ENCODE results near the gene LBX1.
A peak's percentile ranks its signal among the peaks of the same experiment; 100 is the strongest.

The LBX1 gene

GRCh38 chr10:101250136-101250535 is 20.9 kb upstream of the LBX1 start:
- no peak overlapping the region for H4K8ac ChIP-seq (ENCODE audit: low read length)
- no peak overlapping the region for H3K4me2 ChIP-seq (ENCODE audit: low read length, poor library complexity, severe bottlenecking)
- H3K9me3 ChIP-seq (ENCODE audit: control insufficient read depth, low read length), result no peaks in the 10 kb centered on the region
- no peaks in the 10 kb centered on the region for H3K79me1 ChIP-seq (replicated peaks; ENCODE audit: low read length, poor library complexity, severe bottlenecking)
- H3K4ac ChIP-seq (ENCODE audit: low read depth in 1 of 2, low read length in 2 of 2), result no peak overlapping the region
- H2BK15ac ChIP-seq (ENCODE audit: low read depth, poor library complexity, severe bottlenecking), result no peak overlapping the region
- H2BK5ac ChIP-seq (ENCODE audit: low read depth, low read length, poor library complexity, severe bottlenecking), result no peak overlapping the region
- peaks cover 73 to 83% of the 10 kb centered on the region in 2 experiments for H3K27me3 ChIP-seq (ENCODE audit: control insufficient read depth in 1 of 2, insufficient read depth in 1 of 2, low read length in 2 of 2)
- no peaks in the 10 kb centered on the region for H3K36me3 ChIP-seq (ENCODE audit: control insufficient read depth in 1 of 2, insufficient read depth in 2 of 2, low read depth in 1 of 2, low read length in 2 of 2)
- H2AK5ac ChIP-seq (ENCODE audit: low read length, severe bottlenecking), result no peak overlapping the region
- H2BK12ac ChIP-seq (ENCODE audit: low read length in 2 of 2), result no peak overlapping the region
- H3K4me1 ChIP-seq (ENCODE audit: control insufficient read depth, insufficient read depth, low read depth, low read length), result no peaks in the 10 kb centered on the region
- no peak overlapping the region for H3K14ac ChIP-seq (ENCODE audit: low read length in 2 of 2)
- no peak overlapping the region for H3K27ac ChIP-seq (ENCODE audit: low read length, poor library complexity, severe bottlenecking)
- H3K18ac ChIP-seq (ENCODE audit: low read depth in 1 of 2, low read length in 2 of 2), result no peak overlapping the region
- no peak for DNase-seq
- H3K9ac ChIP-seq (ENCODE audit: low read length), result no peak overlapping the region
- H2BK120ac ChIP-seq (ENCODE audit: low read depth, low read length), result no peak overlapping the region
- no peak overlapping the region for H3K23ac ChIP-seq (ENCODE audit: low read length in 2 of 2)
- WGBS, result 94% methylated on average over 7 of the region's 7 CpGs
- H4K91ac ChIP-seq (ENCODE audit: low read length), result no peak overlapping the region
- no peak overlapping the region for H3K4me3 ChIP-seq (ENCODE audit: insufficient read depth in 1 of 2, low read depth in 1 of 2, low read length in 2 of 2)
- no peak overlapping the region for H2AFZ ChIP-seq (ENCODE audit: low read depth, low read length)

- H2BK12ac ChIP-seq (ENCODE audit: low read length in 2 of 2), result no peak overlapping the region
- H2BK15ac ChIP-seq (ENCODE audit: low read depth, poor library complexity, severe bottlenecking), result no peak overlapping the region
- H3K27me3 ChIP-seq (ENCODE audit: control insufficient read depth in 1 of 2, insufficient read depth in 1 of 2, low read length in 2 of 2), result peaks cover 70 to 73% of the 10 kb centered on the region in 2 experiments
- no peak overlapping the region for H4K8ac ChIP-seq (ENCODE audit: low read length)
- no peak overlapping the region for H3K9ac ChIP-seq (ENCODE audit: low read length)
- no peaks in the 10 kb centered on the region for H3K4me1 ChIP-seq (ENCODE audit: control insufficient read depth, insufficient read depth, low read depth, low read length)
- no peak overlapping the region for H3K27ac ChIP-seq (ENCODE audit: low read length, poor library complexity, severe bottlenecking)
- no peak overlapping the region for H4K91ac ChIP-seq (ENCODE audit: low read length)
- H3K9me3 ChIP-seq (ENCODE audit: control insufficient read depth, low read length), result no peaks in the 10 kb centered on the region
- H3K36me3 ChIP-seq (ENCODE audit: control insufficient read depth in 1 of 2, insufficient read depth in 2 of 2, low read depth in 1 of 2, low read length in 2 of 2), result no peaks in the 10 kb centered on the region
- no peak overlapping the region for H2BK120ac ChIP-seq (ENCODE audit: low read depth, low read length)
- no peak overlapping the region for H2AK5ac ChIP-seq (ENCODE audit: low read length, severe bottlenecking)
- H3K4ac ChIP-seq (ENCODE audit: low read depth in 1 of 2, low read length in 2 of 2), result no peak overlapping the region
- no peak overlapping the region for H3K4me3 ChIP-seq (ENCODE audit: insufficient read depth in 1 of 2, low read depth in 1 of 2, low read length in 2 of 2)
- no peak overlapping the region for H2BK5ac ChIP-seq (ENCODE audit: low read depth, low read length, poor library complexity, severe bottlenecking)
- H3K79me1 ChIP-seq (replicated peaks; ENCODE audit: low read length, poor library complexity, severe bottlenecking), result no peaks in the 10 kb centered on the region
- no peak overlapping the region for H2AFZ ChIP-seq (ENCODE audit: low read depth, low read length)
- H3K4me2 ChIP-seq (ENCODE audit: low read length, poor library complexity, severe bottlenecking), result no peak overlapping the region
- DNase-seq, result no peak
- no peak overlapping the region for H3K14ac ChIP-seq (ENCODE audit: low read length in 2 of 2)
- WGBS, result 76% methylated on average over 15 of the region's 15 CpGs
- no peak overlapping the region for H3K23ac ChIP-seq (ENCODE audit: low read length in 2 of 2)
- H3K18ac ChIP-seq (ENCODE audit: low read depth in 1 of 2, low read length in 2 of 2), result no peak overlapping the region
Observed at GRCh38 chr10:101249171-101249581, 19.9 kb upstream of the LBX1 start.

GRCh38 chr10:101246639-101247038 is 17.4 kb upstream of the LBX1 start:
- no peaks in the 10 kb centered on the region for H3K79me1 ChIP-seq (replicated peaks; ENCODE audit: low read length, poor library complexity, severe bottlenecking)
- H4K8ac ChIP-seq (ENCODE audit: low read length), result no peak overlapping the region
- WGBS, result 75% methylated on average over 1 of the region's 2 CpGs
- H2BK5ac ChIP-seq (ENCODE audit: low read depth, low read length, poor library complexity, severe bottlenecking), result no peak overlapping the region
- peaks cover 58 to 83% of the 10 kb centered on the region in 2 experiments for H3K27me3 ChIP-seq (ENCODE audit: control insufficient read depth in 1 of 2, insufficient read depth in 1 of 2, low read length in 2 of 2)
- no peaks in the 10 kb centered on the region for H3K9me3 ChIP-seq (ENCODE audit: control insufficient read depth, low read length)
- H2AK5ac ChIP-seq (ENCODE audit: low read length, severe bottlenecking), result no peak overlapping the region
- H2BK12ac ChIP-seq (ENCODE audit: low read length in 2 of 2), result no peak overlapping the region
- no peak overlapping the region for H2BK120ac ChIP-seq (ENCODE audit: low read depth, low read length)
- H3K36me3 ChIP-seq (ENCODE audit: control insufficient read depth in 1 of 2, insufficient read depth in 2 of 2, low read depth in 1 of 2, low read length in 2 of 2), result no peaks in the 10 kb centered on the region
- H3K4me3 ChIP-seq (ENCODE audit: insufficient read depth in 1 of 2, low read depth in 1 of 2, low read length in 2 of 2), result no peak overlapping the region
- no peak overlapping the region for H3K27ac ChIP-seq (ENCODE audit: low read length, poor library complexity, severe bottlenecking)
- H3K18ac ChIP-seq (ENCODE audit: low read depth in 1 of 2, low read length in 2 of 2), result no peak overlapping the region
- H3K4ac ChIP-seq (ENCODE audit: low read depth in 1 of 2, low read length in 2 of 2), result no peak overlapping the region
- H2BK15ac ChIP-seq (ENCODE audit: low read depth, poor library complexity, severe bottlenecking), result no peak overlapping the region
- no peak overlapping the region for H3K9ac ChIP-seq (ENCODE audit: low read length)
- H3K4me2 ChIP-seq (ENCODE audit: low read length, poor library complexity, severe bottlenecking), result no peak overlapping the region
- DNase-seq, result no peak
- no peak overlapping the region for H3K23ac ChIP-seq (ENCODE audit: low read length in 2 of 2)
- no peaks in the 10 kb centered on the region for H3K4me1 ChIP-seq (ENCODE audit: control insufficient read depth, insufficient read depth, low read depth, low read length)
- no peak overlapping the region for H2AFZ ChIP-seq (ENCODE audit: low read depth, low read length)
- no peak overlapping the region for H4K91ac ChIP-seq (ENCODE audit: low read length)
- H3K14ac ChIP-seq (ENCODE audit: low read length in 2 of 2), result no peak overlapping the region

- peak overlapping the region in 1 of 2 experiments; percentile 39 for H3K4me3 ChIP-seq (ENCODE audit: insufficient read depth in 1 of 2, low read depth in 1 of 2, low read length in 2 of 2)
- no peak overlapping the region for H3K4me2 ChIP-seq (ENCODE audit: low read length, poor library complexity, severe bottlenecking)
- H3K79me1 ChIP-seq (replicated peaks; ENCODE audit: low read length, poor library complexity, severe bottlenecking), result no peaks in the 10 kb centered on the region
- no peak overlapping the region for H2BK15ac ChIP-seq (ENCODE audit: low read depth, poor library complexity, severe bottlenecking)
- H2BK120ac ChIP-seq (ENCODE audit: low read depth, low read length), result no peak overlapping the region
- no peaks in the 10 kb centered on the region for H3K36me3 ChIP-seq (ENCODE audit: control insufficient read depth in 1 of 2, insufficient read depth in 2 of 2, low read depth in 1 of 2, low read length in 2 of 2)
- H3K9me3 ChIP-seq (ENCODE audit: control insufficient read depth, low read length), result no peaks in the 10 kb centered on the region
- WGBS, result 76% methylated on average over 8 of the region's 9 CpGs
- no peak overlapping the region for H2BK5ac ChIP-seq (ENCODE audit: low read depth, low read length, poor library complexity, severe bottlenecking)
- no peak overlapping the region for H3K14ac ChIP-seq (ENCODE audit: low read length in 2 of 2)
- H3K23ac ChIP-seq (ENCODE audit: low read length in 2 of 2), result no peak overlapping the region
- H3K18ac ChIP-seq (ENCODE audit: low read depth in 1 of 2, low read length in 2 of 2), result no peak overlapping the region
- H4K91ac ChIP-seq (ENCODE audit: low read length), result no peak overlapping the region
- H3K27me3 ChIP-seq (ENCODE audit: control insufficient read depth in 1 of 2, insufficient read depth in 1 of 2, low read length in 2 of 2), result peaks cover 58 to 86% of the 10 kb centered on the region in 2 experiments
- no peak overlapping the region for H2AK5ac ChIP-seq (ENCODE audit: low read length, severe bottlenecking)
- no peak overlapping the region for H2AFZ ChIP-seq (ENCODE audit: low read depth, low read length)
- H3K4me1 ChIP-seq (ENCODE audit: control insufficient read depth, insufficient read depth, low read depth, low read length), result no peaks in the 10 kb centered on the region
- H3K9ac ChIP-seq (ENCODE audit: low read length), result peak overlapping the region; percentile 56
- H2BK12ac ChIP-seq (ENCODE audit: low read length in 2 of 2), result no peak overlapping the region
- H3K4ac ChIP-seq (ENCODE audit: low read depth in 1 of 2, low read length in 2 of 2), result no peak overlapping the region
- no peak overlapping the region for H3K27ac ChIP-seq (ENCODE audit: low read length, poor library complexity, severe bottlenecking)
- DNase-seq, result no peak
- no peak overlapping the region for H4K8ac ChIP-seq (ENCODE audit: low read length)
Observed at GRCh38 chr10:101244321-101245050, 15.2 kb upstream of the LBX1 start.
